Measurements from ENCODE around the gene SLC17A5.

DNA sequence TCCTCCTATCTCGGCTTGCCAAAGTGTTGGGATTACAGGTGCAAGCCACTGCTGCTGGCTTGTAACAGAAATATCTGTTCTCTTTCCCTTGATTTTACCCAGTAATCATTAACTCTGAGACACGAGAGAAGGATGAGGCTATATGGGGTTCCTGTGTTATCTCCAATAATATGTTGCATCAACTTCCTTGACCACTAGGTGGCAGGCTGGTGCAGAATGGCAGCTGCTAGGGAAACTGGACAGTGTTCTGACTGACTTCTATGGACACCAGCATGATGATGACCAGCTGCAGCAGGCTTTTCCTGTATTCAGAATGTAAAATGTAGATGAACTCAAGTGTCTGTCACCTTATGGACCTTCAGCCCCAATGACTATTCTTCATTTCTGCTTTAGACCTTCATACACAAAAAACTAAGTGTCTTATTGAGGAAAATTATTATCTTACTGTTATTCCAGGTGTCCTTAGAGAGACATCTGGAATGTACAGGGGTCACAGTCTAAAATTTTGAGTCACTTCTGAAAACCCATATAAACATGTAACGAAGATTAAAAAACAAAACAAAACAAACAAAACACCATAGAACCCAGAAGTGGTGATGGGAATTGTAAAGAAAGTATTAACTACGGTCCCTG is 21.8 kb upstream of the SLC17A5 start:
- TF ChIP-seq, protein P1, sequence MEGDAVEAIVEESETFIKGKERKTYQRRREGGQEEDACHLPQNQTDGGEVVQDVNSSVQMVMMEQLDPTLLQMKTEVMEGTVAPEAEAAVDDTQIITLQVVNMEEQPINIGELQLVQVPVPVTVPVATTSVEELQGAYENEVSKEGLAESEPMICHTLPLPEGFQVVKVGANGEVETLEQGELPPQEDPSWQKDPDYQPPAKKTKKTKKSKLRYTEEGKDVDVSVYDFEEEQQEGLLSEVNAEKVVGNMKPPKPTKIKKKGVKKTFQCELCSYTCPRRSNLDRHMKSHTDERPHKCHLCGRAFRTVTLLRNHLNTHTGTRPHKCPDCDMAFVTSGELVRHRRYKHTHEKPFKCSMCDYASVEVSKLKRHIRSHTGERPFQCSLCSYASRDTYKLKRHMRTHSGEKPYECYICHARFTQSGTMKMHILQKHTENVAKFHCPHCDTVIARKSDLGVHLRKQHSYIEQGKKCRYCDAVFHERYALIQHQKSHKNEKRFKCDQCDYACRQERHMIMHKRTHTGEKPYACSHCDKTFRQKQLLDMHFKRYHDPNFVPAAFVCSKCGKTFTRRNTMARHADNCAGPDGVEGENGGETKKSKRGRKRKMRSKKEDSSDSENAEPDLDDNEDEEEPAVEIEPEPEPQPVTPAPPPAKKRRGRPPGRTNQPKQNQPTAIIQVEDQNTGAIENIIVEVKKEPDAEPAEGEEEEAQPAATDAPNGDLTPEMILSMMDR (IDR thresholded peaks at IDR 0.05), result peak; percentile 83 to 90 (median 87)
- TF ChIP-seq EP300 (IDR thresholded peaks at IDR 0.05) (no peak), POLR2A (IDR thresholded peaks at IDR 0.05; ENCODE audit: low read depth) (no peak)

All from esophagus muscularis mucosa (tissue), 4 donors.